ENCODE data around the gene ZNF157. TPM values are rescaled to one million over a fixed set of nuclear protein-coding genes. Genes with fewer than 3 reads are reported as not detected.

The ZNF157 gene
- total and polyA plus RNA-seq, 3 donors from 2014 or later = 0.51 to 0.68 (median 0.63) TPM

Small RNA genes within 50 kb of the gene (small RNA-seq; reads per million reads assigned to genes)
- 0.09 to 0.47 reads per million in 2 donors for gene SNORA11C

Other genes starting within 250 kb of the ZNF157 start
- 10 to 100 TPM; 68.0 to 77.4 TPM for gene NDUFB11, start 225.9 kb upstream of the ZNF157 start, total RNA-seq
- gene NDUFB11, start 225.9 kb upstream of the ZNF157 start, polyA plus RNA-seq (ENCODE audit: insufficient read depth, low read depth, low replicate concordance) = 41.3 TPM
- gene RBM10, start 225.4 kb upstream of the ZNF157 start, total RNA-seq = 10 to 100 TPM; 28.5 to 41.3 TPM
- gene RBM10, start 225.4 kb upstream of the ZNF157 start, polyA plus RNA-seq (ENCODE audit: insufficient read depth, low read depth, low replicate concordance) = 20.4 TPM
- 100 to 1,000 TPM; 243 to 338 TPM for gene UBA1, start 176.7 kb upstream of the ZNF157 start, total RNA-seq
- 207 TPM for gene UBA1, start 176.7 kb upstream of the ZNF157 start, polyA plus RNA-seq (ENCODE audit: insufficient read depth, low read depth, low replicate concordance)
- 100 to 1,000 TPM; 195 to 245 TPM for gene CDK16, start 151.9 kb upstream of the ZNF157 start, total RNA-seq
- gene CDK16, start 151.9 kb upstream of the ZNF157 start, polyA plus RNA-seq (ENCODE audit: insufficient read depth, low read depth, low replicate concordance) = 122 TPM
- 100 to 1,000 TPM; 128 to 185 TPM for gene USP11, start 137.6 kb upstream of the ZNF157 start, total RNA-seq
- gene USP11, start 137.6 kb upstream of the ZNF157 start, polyA plus RNA-seq (ENCODE audit: insufficient read depth, low read depth, low replicate concordance) = 113 TPM
- gene ZNF41, start 112.6 kb downstream of the ZNF157 start, total RNA-seq = 1 to 10 TPM; 8.1 to 8.3 TPM
- gene ZNF41, start 112.6 kb downstream of the ZNF157 start, polyA plus RNA-seq (ENCODE audit: insufficient read depth, low read depth, low replicate concordance) = 5.2 TPM
- 10 to 100 TPM; 29.8 to 44.3 TPM for gene ARAF, start 190.6 kb downstream of the ZNF157 start, total RNA-seq
- 34.4 TPM for gene ARAF, start 190.6 kb downstream of the ZNF157 start, polyA plus RNA-seq (ENCODE audit: insufficient read depth, low read depth, low replicate concordance)
- gene TIMP1, start 211.9 kb downstream of the ZNF157 start, total RNA-seq = 100 to 1,000 TPM; 535 to 995 TPM
- 708 TPM for gene TIMP1, start 211.9 kb downstream of the ZNF157 start, polyA plus RNA-seq (ENCODE audit: insufficient read depth, low read depth, low replicate concordance)
- 1 to 10 TPM; 2.8 to 3.4 TPM for gene SYN1, start 249.3 kb downstream of the ZNF157 start, total RNA-seq
- 3.5 TPM for gene SYN1, start 249.3 kb downstream of the ZNF157 start, polyA plus RNA-seq (ENCODE audit: insufficient read depth, low read depth, low replicate concordance)